Activated T-cell treated with anti-CD3 and anti-CD28 coated beads, Interleukin-2, amount 50 U/mL, for 1 hour (primary cell): ENCODE results near the gene CLEC16A.

Experiments
- DNase-seq: peaks from one replicate; pipeline ENCODE4 v3.0.0-alpha.2; 2020

The CLEC16A gene

GRCh38 chr16:11049396-11050059 lies 105.2 kb downstream of the CLEC16A start:
- DNase-seq = no peak

- no peak for DNase-seq
These were observed 106.2 kb downstream of the CLEC16A start for GRCh38 chr16:11050536-11050935.

- DNase-seq = no peak
These were observed 106.6 kb downstream of the CLEC16A start for GRCh38 chr16:11050944-11051343.

GRCh38 chr16:11051430-11051829 lies 107.1 kb downstream of the CLEC16A start:
- no peak for DNase-seq

- DNase-seq = peak; percentile 34
These were observed 107.8 kb downstream of the CLEC16A start for GRCh38 chr16:11051879-11052808.

GRCh38 chr16:11053916-11054460 lies 109.6 kb downstream of the CLEC16A start:
- DNase-seq = no peak

- DNase-seq = no peak
These were observed 112.0 kb downstream of the CLEC16A start for GRCh38 chr16:11056090-11056992.

- DNase-seq = no peak
These were observed 112.8 kb downstream of the CLEC16A start for GRCh38 chr16:11056993-11057649.

- DNase-seq = no peak
These were observed 113.5 kb downstream of the CLEC16A start for GRCh38 chr16:11057711-11058345.

- DNase-seq = no peak
These were observed 114.5 kb downstream of the CLEC16A start for GRCh38 chr16:11058832-11059231.

- DNase-seq = no peak
These were observed 115.2 kb downstream of the CLEC16A start for GRCh38 chr16:11059588-11059987.

GRCh38 chr16:11060364-11060763 lies 116.0 kb downstream of the CLEC16A start:
- no peak for DNase-seq

GRCh38 chr16:11060842-11061241 lies 116.5 kb downstream of the CLEC16A start:
- no peak for DNase-seq

GRCh38 chr16:11061629-11062270 lies 117.4 kb downstream of the CLEC16A start:
- DNase-seq = no peak

GRCh38 chr16:11063448-11064201 lies 119.3 kb downstream of the CLEC16A start:
- DNase-seq = no peak

- no peak for DNase-seq
These were observed 119.8 kb downstream of the CLEC16A start for GRCh38 chr16:11064202-11064540.

- DNase-seq = no peak
These were observed 120.5 kb downstream of the CLEC16A start for GRCh38 chr16:11064851-11065250.

- no peak for DNase-seq
These were observed 122.0 kb downstream of the CLEC16A start for GRCh38 chr16:11066261-11066870.

- no peak for DNase-seq
These were observed 122.9 kb downstream of the CLEC16A start for GRCh38 chr16:11067266-11067665.

GRCh38 chr16:11067697-11068141 lies 123.4 kb downstream of the CLEC16A start:
- no peak for DNase-seq
